Psoas muscle (tissue), 8 donors: ENCODE results near the gene MCTP2. TPM values are rescaled to one million over a fixed set of nuclear protein-coding genes. Genes with fewer than 3 reads are reported as not detected.

Experiments used
- ATAC-seq, 4 donors: fragments of 200-7000 bp; cut with Tn5 transposase; one replicate each; pipeline ENCODE4 v1.9.1; 2020; ENCODE audit warnings: moderate library complexity in 3 of 4, mild to moderate bottlenecking in 2 of 4
- DNase-seq, 2 donors: peaks; one replicate each; pipeline ENCODE4 v3.0.0-alpha.2; 2020
- H3K27ac ChIP-seq: fragments of 200-600 bp; one replicate; pipeline ENCODE4 v1.8.0; 2022
- H3K27me3 ChIP-seq, 3 donors: fragments of 200-600 bp in 1 of 3; one replicate each; pipeline versions ENCODE4 v1.6.1 to v1.8.0; 2013 to 2022; ENCODE audit warnings: low read length in 2 of 3, mild to moderate bottlenecking in 2 of 3, moderate library complexity in 1 of 3; ENCODE audit not compliant: insufficient read depth in 3 of 3
- H3K36me3 ChIP-seq, 2 donors: fragments of 200-600 bp in 1 of 2; one replicate each; pipeline versions ENCODE4 v1.6.1 to v1.8.0; 2013 to 2022; ENCODE audit warnings: low read depth in 1 of 2, mild to moderate bottlenecking in 1 of 2, moderate library complexity in 1 of 2; ENCODE audit not compliant: insufficient read depth in 1 of 2
- H3K4me1 ChIP-seq: fragments of 200-600 bp; one replicate; pipeline ENCODE4 v1.8.0; 2022
- H3K4me3 ChIP-seq: fragments of 200-600 bp; one replicate; pipeline ENCODE4 v1.8.0; 2022; ENCODE audit warnings: mild to moderate bottlenecking
- H3K9me3 ChIP-seq: fragments of 200-600 bp; one replicate; pipeline ENCODE4 v1.8.0; 2022
- CTCF ChIP-seq: fragments of 200-600 bp; IDR thresholded peaks from one replicate; pipeline ENCODE4 v1.8.0; 2022; ENCODE audit warnings: antibody characterized with exemption
- WGBS, 3 donors: extraction: QIAGEN DNeasy Blood & Tissue Kit; methylation state at CpG; one replicate each; pipeline versions ENCODE4 v1.1.6 to v1.1.7; 2013; 5-methylcytosine and 5-hydroxymethylcytosine counted together
- intact Hi-C, 2 donors: fragments of 100-400 bp; cut with DNase I; formaldehyde crosslinking; loops; one replicate each; pipeline versions ENCODE4 v1.11.0 to v1.14.2; 2022
- polyA plus RNA-seq, 3 donors: library from polyadenylated mRNA; stranded (reverse); fragments of 200-250 nt; gene quantifications; one replicate each; pipeline ENCODE4 v1.2.3, GENCODE V29; 2013
- total RNA-seq, 4 donors: library from RNA; stranded (reverse); fragmentation: NEBNext Ultra II Directional in 2 of 4; extraction: Animal tissue kit (Norgen Biotek cat#: 25700) in 2 of 4; gene quantifications; one replicate each; pipeline versions ENCODE4 v1.2.1 to v1.2.4, GENCODE V29; 2021 to 2023
- donor health status: healthy with polysubstance abuse.
- donor health status: DM: no; HTN: no; CAD: no; lungs with moderate emphysema.
- donor health status: Bipolar disorder and iron deficiency.
- donor health status: healthy.
- donor health status: DM: yes; HTN: yes; CAD: no.
- donor health status: DM: no; HTN: no; CAD: no.
- donor health status: DM: no; HTN: no; CAD: no.
- donor health status: DM: yes; HTN: yes; CAD: no.

MCTP2 gene
- total and polyA plus RNA-seq, 7 donors, result 0.01 to 1.1 (median 0.33) TPM; not detected in 1

- no peak overlapping the region for H3K27ac ChIP-seq
- no peaks in the 10 kb centered on the region for H3K36me3 ChIP-seq
- no peak overlapping the region for H3K4me3 ChIP-seq
- no peaks in the 10 kb centered on the region for H3K27me3 ChIP-seq
- ATAC-seq (peak; percentile 71 to 92 (median 87)), DNase-seq (peak in 1 of 2 donors; percentile 21)
- no peaks in the 10 kb centered on the region for H3K4me1 ChIP-seq
- 24 to 31% (median 26%) methylated on average over 17 of the region's 17 CpGs for WGBS, 3 donors
- TF ChIP-seq CTCF, result peak; percentile 81
- intact Hi-C loops, result loop anchor here in 1 of 2 donors (5.0 kb wide), 1 partner anchor 1292 kb away; no protein-coding TSS in a partner anchor
- H3K9me3 ChIP-seq, result no peaks in the 10 kb centered on the region
Measured at GRCh38 chr15:94324117-94324826, 92.9 kb downstream of the MCTP2 start.

DNA sequence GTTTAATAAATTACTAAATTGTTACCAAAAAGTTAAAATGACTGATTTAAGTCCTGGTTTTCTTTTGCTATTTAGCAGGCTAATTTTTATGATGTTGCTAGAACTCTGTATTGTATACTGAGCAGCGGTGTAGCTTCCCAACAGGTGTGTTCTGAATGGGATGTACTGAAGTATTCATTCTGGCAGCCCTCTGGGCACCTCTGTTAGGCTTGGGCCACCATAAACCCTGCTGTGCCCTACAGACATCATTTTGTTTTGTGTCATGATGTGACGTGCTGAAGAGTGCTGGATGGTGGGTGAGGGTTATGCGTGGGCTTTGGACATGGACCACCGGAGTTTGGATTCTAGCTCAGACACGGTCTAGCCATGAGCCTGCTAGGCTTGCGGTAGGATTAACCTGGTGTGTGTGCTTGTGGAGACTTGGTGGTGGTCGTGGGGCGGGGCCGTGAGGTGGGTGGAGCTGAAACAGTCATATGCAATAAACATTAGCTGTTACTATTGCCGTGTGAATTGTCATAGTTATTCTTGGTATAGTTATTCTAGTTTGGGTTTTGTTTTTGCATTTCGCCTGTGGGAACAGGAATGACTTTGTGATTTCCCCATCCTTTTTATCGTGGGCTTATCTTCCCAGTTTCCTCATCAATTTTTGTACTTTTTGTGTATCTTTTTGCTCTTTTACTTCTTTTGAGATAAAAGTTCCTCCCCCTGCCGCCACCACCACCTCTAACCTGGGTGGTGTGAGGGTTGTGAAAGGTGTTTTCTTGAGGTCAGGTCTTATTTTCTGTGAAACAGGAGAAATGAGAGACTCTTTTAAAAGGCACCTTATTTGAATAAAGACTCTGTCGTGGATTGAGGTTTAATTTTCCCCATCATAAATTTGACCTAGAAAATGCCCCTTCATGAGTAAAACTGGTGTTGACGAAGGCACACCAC is 93.7 kb downstream of the MCTP2 start:
- no peaks in the 10 kb centered on the region for H3K36me3 ChIP-seq
- H3K27me3 ChIP-seq, result no peaks in the 10 kb centered on the region
- intact Hi-C loops, result loop anchor here (5.0 kb wide), 2 partner anchors 163 to 1293 kb away; no protein-coding TSS in a partner anchor
- H3K4me3 ChIP-seq, result no peak overlapping the region
- 81 to 84% (median 82%) methylated on average over 15 of the region's 15 CpGs for WGBS, 3 donors
- H3K9me3 ChIP-seq, result no peaks in the 10 kb centered on the region
- ATAC-seq, result no peak
- no peak overlapping the region for H3K27ac ChIP-seq
- TF ChIP-seq CTCF, result no peak
- H3K4me1 ChIP-seq, result no peaks in the 10 kb centered on the region
- DNase-seq, result no peak

DNA sequence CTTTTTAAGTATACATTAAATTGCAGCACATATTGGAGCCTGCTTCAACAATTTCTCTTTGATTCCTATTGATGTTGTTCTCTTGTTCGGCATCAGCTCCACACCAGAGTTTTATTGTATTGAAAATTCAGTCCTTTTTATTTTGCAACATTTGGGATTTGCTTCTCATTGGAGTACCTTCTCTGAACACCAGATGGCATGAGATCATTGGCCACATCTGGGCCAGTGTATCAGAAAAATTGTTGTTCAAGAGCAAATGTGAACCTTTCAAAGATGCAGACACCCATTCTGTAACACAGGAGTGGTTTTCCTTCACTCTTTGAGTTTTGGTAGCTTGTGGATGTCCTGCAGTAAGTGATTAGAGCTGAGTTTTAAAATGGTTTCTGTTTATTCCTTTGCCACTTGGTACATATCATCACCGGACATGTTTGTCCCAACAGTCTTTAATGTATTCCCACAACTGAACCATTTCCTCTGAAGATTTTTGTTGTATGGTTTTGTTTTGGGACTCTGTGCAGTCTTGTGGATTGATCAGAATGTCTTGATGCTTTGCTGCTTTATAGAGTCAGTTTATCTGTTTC is 96.1 kb downstream of the MCTP2 start:
- intact Hi-C loops, result loop anchor here in 1 of 2 donors (5.0 kb wide), 1 partner anchor 165 kb away; no protein-coding TSS in a partner anchor
- Histone ChIP-seq H3K36me3 (no peaks in the 10 kb centered on the region), H3K27me3 (no peaks in the 10 kb centered on the region), H3K9me3 (no peaks in the 10 kb centered on the region), H3K4me3 (no peak overlapping the region), H3K4me1 (no peaks in the 10 kb centered on the region), H3K27ac (no peak overlapping the region)
- ATAC-seq (no peak), DNase-seq (no peak)
- TF ChIP-seq CTCF, result peak; percentile 49
- WGBS, 3 donors, result 68 to 70% (median 68%) methylated on average over 2 of the region's 2 CpGs

DNA sequence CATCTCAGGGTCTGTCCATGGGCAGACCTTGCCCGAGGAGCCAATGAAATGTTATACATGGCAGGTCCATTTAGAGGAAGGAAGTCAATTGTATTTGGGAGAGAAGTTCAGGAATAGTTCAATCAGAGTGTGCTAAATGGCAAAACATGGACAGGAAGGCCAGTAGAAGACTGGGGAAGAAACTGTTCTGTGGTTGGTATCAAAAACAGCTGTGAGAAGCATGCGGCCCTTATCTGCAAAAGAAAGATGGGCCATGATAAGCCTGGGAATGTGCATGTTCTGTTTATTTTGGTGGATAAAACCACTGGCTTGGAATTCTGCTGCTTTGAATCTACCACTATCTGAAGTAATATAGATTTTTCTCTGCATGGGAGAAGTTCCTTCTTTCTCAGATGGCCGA is 100.4 kb downstream of the MCTP2 start:
- WGBS, 3 donors, result 66 to 74% (median 71%) methylated on average over 3 of the region's 3 CpGs
- Histone ChIP-seq H3K27me3 (no peaks in the 10 kb centered on the region), H3K27ac (no peak overlapping the region), H3K36me3 (no peaks in the 10 kb centered on the region), H3K9me3 (no peaks in the 10 kb centered on the region), H3K4me1 (no peaks in the 10 kb centered on the region), H3K4me3 (no peak overlapping the region)
- TF ChIP-seq CTCF, result no peak
- DNase-seq (no peak), ATAC-seq (no peak)
- intact Hi-C loops, result no loop called here
